Amniotic epithelial cell (primary cell): Measurements from ENCODE around the gene REELD1.

Source experiments
- DNase-seq: peaks from one replicate; pipeline ENCODE4 v3.0.0-alpha.2; 2010; ENCODE audit warnings: low read depth

The REELD1 gene

DNA sequence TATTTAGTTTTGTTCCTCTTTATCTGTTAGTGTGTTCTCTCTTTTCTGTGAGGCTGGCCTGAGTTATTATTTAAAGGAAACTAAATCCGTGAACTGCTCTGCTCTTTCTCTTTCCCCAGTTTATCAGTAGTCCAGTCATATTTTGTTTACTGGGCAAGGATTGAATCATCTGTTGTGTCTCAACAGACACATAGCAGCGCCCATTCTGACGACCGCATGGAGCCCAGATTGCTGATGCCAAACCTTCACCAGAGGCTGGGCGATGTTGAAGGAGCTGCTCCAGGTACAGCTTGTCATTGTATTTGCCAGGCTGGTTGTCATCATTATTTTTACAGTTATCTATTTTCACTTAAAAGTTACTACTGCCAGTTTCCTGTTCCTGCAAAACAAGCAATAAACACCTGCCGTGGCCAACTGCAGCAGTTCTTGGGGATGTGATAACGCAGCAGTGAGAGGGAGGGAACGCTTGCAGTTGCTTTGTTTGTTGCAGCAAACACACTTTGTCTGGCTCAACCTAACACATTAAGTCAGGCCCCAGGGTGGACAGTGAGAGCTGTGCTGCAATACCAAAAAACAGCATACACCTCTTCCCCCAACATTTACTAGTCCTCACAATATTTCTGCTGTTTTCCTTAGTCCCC lies 10.1 kb downstream of the REELD1 start:
- DNase-seq = peak; percentile 93

- DNase-seq = no peak
These were observed 15.1 kb downstream of the REELD1 start for GRCh38 chr4:146229406-146229805.

GRCh38 chr4:146232131-146232722 lies 17.9 kb downstream of the REELD1 start:
- DNase-seq = no peak

DNA sequence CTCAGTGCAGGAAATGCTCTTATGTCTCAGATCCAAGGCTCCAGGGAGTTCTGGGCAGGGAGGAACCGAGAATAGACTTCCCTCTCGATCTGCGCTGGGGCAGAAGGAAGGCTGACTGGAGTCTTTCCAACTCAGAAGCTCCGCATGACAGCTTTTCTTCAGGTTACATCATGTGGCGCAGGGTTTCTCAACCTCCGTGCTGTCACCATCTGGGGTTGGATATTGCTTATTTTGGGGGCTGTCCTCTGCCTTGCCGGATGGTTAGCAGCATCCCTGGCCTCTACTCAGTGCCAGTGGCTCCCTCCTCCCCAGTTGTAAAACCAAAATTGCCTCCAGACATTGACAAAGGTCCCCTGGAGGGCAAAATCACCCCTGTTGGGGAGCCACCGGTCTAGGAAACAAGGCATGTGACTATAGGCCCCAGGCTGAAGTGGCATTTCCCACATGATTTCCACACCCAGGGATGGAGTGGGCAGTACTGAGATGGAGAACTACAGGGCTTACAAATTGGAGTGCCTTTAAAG lies 21.4 kb downstream of the REELD1 start:
- DNase-seq = no peak

DNA sequence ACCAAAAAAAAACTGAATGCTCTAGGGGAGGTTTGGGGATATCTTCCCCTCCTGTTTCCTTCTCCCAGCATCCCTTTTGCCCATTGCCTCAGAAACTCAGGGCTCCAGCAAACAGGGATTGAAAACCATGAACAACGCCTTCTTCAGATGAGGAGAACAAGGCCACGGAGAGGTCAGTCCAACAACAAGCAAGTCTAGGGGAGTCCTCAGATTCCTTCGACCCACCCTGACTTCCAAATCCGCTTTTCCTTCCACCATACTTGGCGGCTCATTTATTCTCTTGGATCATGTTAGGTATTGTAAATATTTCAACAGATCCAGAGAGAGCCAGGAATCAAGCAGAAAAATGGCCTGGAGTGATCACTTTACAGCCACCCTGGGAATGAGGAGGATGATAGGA lies 21.9 kb downstream of the REELD1 start:
- DNase-seq = no peak

GRCh38 chr4:146237092-146237491 lies 22.8 kb downstream of the REELD1 start:
- DNase-seq = no peak

DNA sequence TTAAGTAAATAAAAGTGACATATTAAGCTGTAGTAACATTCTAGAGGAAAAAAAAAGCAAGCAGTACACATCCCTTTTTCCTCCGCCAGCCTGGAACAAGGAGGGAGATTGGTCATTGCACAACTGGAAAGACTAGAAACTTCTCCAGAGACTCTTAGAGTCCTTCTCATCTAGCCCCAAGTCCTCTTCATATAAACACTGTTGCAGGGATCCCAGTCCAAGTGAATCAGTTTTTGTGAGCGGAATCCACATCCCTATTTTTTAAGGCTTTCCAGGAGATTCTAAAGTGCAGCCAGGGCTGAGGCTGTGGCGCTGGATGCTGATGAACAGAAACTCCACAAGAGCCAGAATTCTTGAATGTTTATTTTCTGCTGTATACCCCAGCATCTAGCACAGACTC lies 23.8 kb downstream of the REELD1 start:
- no peak for DNase-seq

DNA sequence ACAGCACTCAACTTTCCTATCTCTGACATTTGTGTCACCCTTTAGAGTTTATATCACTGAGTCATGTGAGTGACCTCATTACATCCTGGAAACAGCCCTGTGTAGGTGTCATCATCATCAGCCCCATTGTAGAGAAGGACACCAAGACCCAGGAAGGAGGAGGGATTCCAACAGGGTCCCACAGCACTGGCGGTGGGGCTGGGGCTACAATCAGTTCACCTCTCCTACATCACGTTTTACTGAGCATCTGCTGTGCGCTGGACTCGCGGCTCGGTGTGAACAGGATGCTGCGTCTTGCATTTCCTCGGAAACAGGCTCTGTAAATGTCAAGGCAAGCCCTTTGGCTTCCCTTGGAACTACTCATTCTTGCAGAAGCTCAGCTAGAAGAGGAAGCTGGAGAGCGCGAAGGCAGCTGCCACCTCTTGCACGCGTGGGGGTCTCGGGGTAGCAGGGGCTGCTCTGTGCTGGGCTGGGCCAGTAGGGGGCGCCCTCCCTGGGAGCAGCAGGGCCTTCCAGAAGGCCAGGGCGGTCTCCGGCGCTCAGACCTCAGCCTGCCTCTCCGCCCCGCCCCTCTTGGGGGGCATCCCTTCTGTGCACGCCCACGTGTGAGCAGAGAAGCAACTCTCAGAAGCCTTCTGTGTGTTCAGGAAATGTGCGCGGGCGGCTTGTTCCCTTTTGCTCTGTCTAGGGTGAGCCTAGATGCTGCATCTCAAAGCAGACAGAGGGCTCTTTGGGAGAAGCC lies 29.0 kb downstream of the REELD1 start:
- no peak for DNase-seq

- no peak for DNase-seq
These were observed 29.5 kb downstream of the REELD1 start for GRCh38 chr4:146243883-146244277.

DNA sequence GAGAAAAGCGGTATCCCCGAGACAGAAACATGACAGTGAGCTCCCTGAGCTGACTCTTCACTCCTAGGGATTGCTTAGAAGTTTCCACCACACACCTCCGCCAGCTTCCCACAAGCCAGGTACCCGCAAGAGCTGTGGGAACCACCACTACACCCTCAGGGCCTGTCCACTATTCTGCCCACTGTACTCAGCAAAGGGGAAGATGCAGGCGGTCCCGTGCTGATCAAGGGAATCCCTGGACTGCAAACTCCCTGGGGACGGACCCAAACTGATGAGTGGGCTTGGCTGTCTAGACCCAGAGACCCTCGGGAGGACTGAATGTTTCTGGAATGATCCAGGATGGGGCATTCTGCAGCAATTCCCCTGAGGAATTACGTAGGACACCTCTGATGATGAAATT lies 30.2 kb downstream of the REELD1 start:
- DNase-seq = no peak

DNA sequence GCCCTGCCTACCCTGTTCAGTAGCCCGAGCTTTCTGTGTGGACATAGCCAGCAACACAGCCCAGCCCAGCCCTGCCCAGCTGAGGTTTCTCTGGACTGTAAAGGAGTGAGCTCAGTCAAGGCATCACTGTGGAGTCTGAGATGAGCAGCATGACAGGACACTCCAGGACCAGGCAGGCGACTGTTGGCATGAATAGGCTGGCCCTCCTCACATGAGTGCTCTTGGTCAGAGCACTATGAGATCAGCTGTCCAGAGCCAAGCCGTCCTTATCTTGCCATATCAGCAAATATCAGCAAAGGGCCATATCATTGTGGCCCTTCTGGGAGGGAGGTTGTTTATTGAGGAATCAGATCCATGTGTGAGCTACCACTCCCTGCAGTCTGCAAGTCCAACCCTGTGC lies 30.9 kb downstream of the REELD1 start:
- DNase-seq = no peak

DNA sequence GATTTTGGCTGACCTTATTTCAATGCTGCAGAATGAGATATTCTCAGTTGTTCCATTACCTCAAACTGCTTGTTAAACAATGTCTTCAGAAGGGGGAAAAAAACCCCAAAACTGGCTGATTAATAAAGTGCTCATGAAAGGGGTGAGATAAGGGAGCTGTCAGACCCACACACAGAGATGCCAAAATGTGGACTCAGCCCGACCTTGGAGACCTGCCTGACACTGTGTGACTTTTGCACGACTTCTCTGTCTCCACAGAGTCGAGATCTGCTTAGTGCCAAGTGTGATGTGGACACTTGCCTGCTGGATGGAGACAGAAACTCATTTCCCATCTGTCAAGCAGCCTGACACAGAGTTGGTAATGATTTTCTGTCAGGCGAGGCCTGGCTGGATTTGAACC lies 31.5 kb downstream of the REELD1 start:
- DNase-seq = no peak

GRCh38 chr4:146246381-146246780 lies 32.0 kb downstream of the REELD1 start:
- DNase-seq = no peak

GRCh38 chr4:146247356-146247755 lies 33.0 kb downstream of the REELD1 start:
- DNase-seq = no peak

DNA sequence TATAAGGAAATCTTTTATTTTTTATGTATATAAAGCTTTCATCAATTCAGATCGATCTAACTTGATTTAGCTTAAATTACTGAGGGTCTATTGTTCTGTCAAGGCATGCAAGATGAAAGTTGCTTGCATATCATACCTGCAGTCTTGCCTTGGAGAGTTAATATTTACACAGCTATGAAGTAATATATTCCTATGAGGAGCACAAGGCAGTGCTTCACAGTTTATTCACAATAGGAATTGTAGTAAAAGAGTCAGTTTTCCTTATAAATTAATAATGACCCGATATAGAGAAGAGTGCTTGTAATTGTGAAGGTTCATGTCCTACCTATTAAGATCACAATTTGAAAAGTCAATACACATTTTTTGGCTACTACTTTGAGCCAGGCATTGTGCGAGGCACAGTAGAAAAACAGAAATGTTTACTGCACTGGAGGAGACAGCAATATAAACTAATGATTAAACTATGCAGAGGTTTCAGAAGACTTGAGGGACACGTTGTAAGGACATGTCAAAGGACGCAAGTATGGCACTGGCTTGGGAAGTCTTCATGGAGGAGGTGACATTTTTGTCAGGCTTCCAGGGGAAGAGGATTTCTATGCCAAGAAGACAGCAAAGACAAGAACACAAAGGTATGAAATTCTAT lies 38.8 kb downstream of the REELD1 start:
- DNase-seq = no peak

- peak; percentile 74 for DNase-seq
These were observed 41.1 kb downstream of the REELD1 start for GRCh38 chr4:146255463-146255862.

- DNase-seq = peak; percentile 93
These were observed 41.5 kb downstream of the REELD1 start for GRCh38 chr4:146255874-146256273.

- no peak for DNase-seq
These were observed 42.0 kb downstream of the REELD1 start for GRCh38 chr4:146256328-146256727.

GRCh38 chr4:146257511-146257910 lies 43.2 kb downstream of the REELD1 start:
- no peak for DNase-seq

GRCh38 chr4:146260521-146260920 lies 46.2 kb downstream of the REELD1 start:
- DNase-seq = no peak

DNA sequence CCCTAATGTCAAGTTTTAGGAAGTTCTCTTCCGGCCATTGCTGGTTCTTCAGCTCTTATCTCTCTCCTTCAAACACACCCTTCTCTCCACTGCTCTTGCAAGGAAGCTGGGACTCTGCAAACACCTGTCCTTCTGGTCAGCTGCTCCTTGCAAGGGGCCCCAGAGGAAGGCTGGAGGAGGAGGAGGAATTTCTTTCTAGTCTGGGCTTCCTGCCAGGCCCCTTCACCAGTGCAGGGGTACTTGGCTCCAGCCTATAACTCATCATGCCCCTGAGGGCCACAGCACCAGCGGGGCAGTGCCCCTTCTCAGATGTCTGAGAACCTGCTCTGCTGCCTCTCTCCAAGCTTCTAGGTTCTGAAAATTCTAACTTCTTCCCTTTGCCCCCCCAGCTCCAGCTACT lies 46.7 kb downstream of the REELD1 start:
- DNase-seq = no peak

GRCh38 chr4:146263793-146264192 lies 49.5 kb downstream of the REELD1 start:
- DNase-seq = no peak
